HEK293 (cell line): ENCODE results near the gene MAP1B.
A peak's percentile ranks its signal among the peaks of the same experiment; 100 is the strongest.

ENCODE experiments used
- ELK4 ChIP-seq: IDR thresholded peaks from 2 replicates; pipeline ENCODE4 v1.6.1; 2011; ENCODE audit warnings: mild to moderate bottlenecking, low read depth, low read length, borderline replicate concordance
- GLIS1 ChIP-seq: fragments of 450-650 bp; formaldehyde crosslinking; IDR thresholded peaks from 2 replicates; pipeline ENCODE4 v1.5.1; 2016; ENCODE audit warnings: missing biosample characterization, missing genetic modification characterization
- IKZF3 ChIP-seq: fragments of 450-650 bp; IDR thresholded peaks from 2 replicates; pipeline ENCODE4 v1.5.0; 2018; ENCODE audit warnings: missing biosample characterization, mild to moderate bottlenecking, missing genetic modification characterization, moderate library complexity
- KLF8 ChIP-seq: fragments of 450-650 bp; formaldehyde crosslinking; IDR thresholded peaks from 2 replicates; pipeline ENCODE4 v1.5.1; 2016; ENCODE audit warnings: missing biosample characterization, missing genetic modification characterization
- OVOL3 ChIP-seq: fragments of 450-650 bp; formaldehyde crosslinking; IDR thresholded peaks from 2 replicates; pipeline ENCODE4 v1.5.1; 2016; ENCODE audit warnings: missing biosample characterization, missing genetic modification characterization
- PATZ1 ChIP-seq: fragments of 450-650 bp; formaldehyde crosslinking; IDR thresholded peaks from 2 replicates; pipeline ENCODE4 v1.5.1; 2016; ENCODE audit warnings: missing biosample characterization, missing genetic modification characterization
- PRDM10 ChIP-seq: fragments of 450-650 bp; formaldehyde crosslinking; IDR thresholded peaks from 2 replicates; pipeline ENCODE4 v1.5.1; 2016; ENCODE audit warnings: missing biosample characterization, missing genetic modification characterization
- REST ChIP-seq: fragments of 450-650 bp; formaldehyde crosslinking; IDR thresholded peaks from 2 replicates; pipeline ENCODE4 v1.5.1; 2016; ENCODE audit warnings: missing biosample characterization, missing genetic modification characterization
- SCRT2 ChIP-seq: fragments of 450-650 bp; formaldehyde crosslinking; IDR thresholded peaks from 2 replicates; pipeline ENCODE4 v1.5.1; 2016; ENCODE audit warnings: missing biosample characterization, missing genetic modification characterization
- TCF7L2 ChIP-seq: IDR thresholded peaks from 2 replicates; pipeline ENCODE4 v1.6.1; 2011; ENCODE audit warnings: low read depth, mild to moderate bottlenecking, inconsistent platforms, low read length, moderate library complexity, borderline replicate concordance
- WT1 ChIP-seq: fragments of 450-650 bp; formaldehyde crosslinking; IDR thresholded peaks from 2 replicates; pipeline ENCODE4 v1.5.1; 2016; ENCODE audit warnings: missing biosample characterization, missing genetic modification characterization
- YY2 ChIP-seq: fragments of 450-650 bp; formaldehyde crosslinking; IDR thresholded peaks from 2 replicates; pipeline ENCODE4 v1.5.1; 2016; ENCODE audit warnings: missing biosample characterization, missing genetic modification characterization
- ZFP69B ChIP-seq: fragments of 450-650 bp; formaldehyde crosslinking; IDR thresholded peaks from 2 replicates; pipeline ENCODE4 v1.5.1; 2016; ENCODE audit warnings: missing biosample characterization, missing genetic modification characterization
- ZNF112 ChIP-seq: fragments of 450-650 bp; formaldehyde crosslinking; IDR thresholded peaks from 2 replicates; pipeline ENCODE4 v1.5.0; 2017; ENCODE audit warnings: missing biosample characterization, missing genetic modification characterization
- ZNF184 ChIP-seq: fragments of 450-650 bp; IDR thresholded peaks from 2 replicates; pipeline ENCODE4 v1.5.1; 2018; ENCODE audit warnings: missing biosample characterization, mild to moderate bottlenecking, missing genetic modification characterization
- ZNF26 ChIP-seq: fragments of 450-650 bp; formaldehyde crosslinking; IDR thresholded peaks from 2 replicates; pipeline ENCODE4 v1.5.1; 2016; ENCODE audit warnings: missing biosample characterization, missing genetic modification characterization
- ZNF324 ChIP-seq: fragments of 450-650 bp; formaldehyde crosslinking; IDR thresholded peaks from 2 replicates; pipeline ENCODE4 v1.5.1; 2016; ENCODE audit warnings: missing biosample characterization, missing genetic modification characterization
- ZNF394 ChIP-seq: fragments of 450-650 bp; formaldehyde crosslinking; IDR thresholded peaks from 2 replicates; pipeline ENCODE4 v1.5.1; 2016; ENCODE audit warnings: missing biosample characterization, missing genetic modification characterization, mild to moderate bottlenecking, moderate library complexity, borderline replicate concordance
- ZNF473 ChIP-seq: fragments of 450-650 bp; formaldehyde crosslinking; IDR thresholded peaks from 2 replicates; pipeline ENCODE4 v1.5.1; 2017; ENCODE audit warnings: missing biosample characterization, missing genetic modification characterization
- ZNF488 ChIP-seq: fragments of 450-650 bp; formaldehyde crosslinking; IDR thresholded peaks from 2 replicates; pipeline ENCODE4 v1.5.1; 2016; ENCODE audit warnings: missing biosample characterization, missing genetic modification characterization
- ZNF560 ChIP-seq: fragments of 450-650 bp; formaldehyde crosslinking; IDR thresholded peaks from 2 replicates; pipeline ENCODE4 v1.5.1; 2017; ENCODE audit warnings: missing biosample characterization, missing genetic modification characterization, borderline replicate concordance
- ZNF580 ChIP-seq: fragments of 450-650 bp; formaldehyde crosslinking; IDR thresholded peaks from 2 replicates; pipeline ENCODE4 v1.5.1; 2016; ENCODE audit warnings: missing biosample characterization, missing genetic modification characterization
- ZNF600 ChIP-seq: fragments of 450-650 bp; formaldehyde crosslinking; IDR thresholded peaks from 2 replicates; pipeline ENCODE4 v1.5.1; 2016; ENCODE audit warnings: missing biosample characterization, missing genetic modification characterization
- ZNF654 ChIP-seq: fragments of 450-650 bp; formaldehyde crosslinking; IDR thresholded peaks from 2 replicates; pipeline ENCODE4 v1.5.1; 2016; ENCODE audit warnings: low read depth, missing biosample characterization, missing genetic modification characterization
- ZNF830 ChIP-seq: fragments of 450-650 bp; IDR thresholded peaks from 2 replicates; pipeline ENCODE4 v1.5.0; 2018; ENCODE audit warnings: missing biosample characterization, missing genetic modification characterization, low read depth, mild to moderate bottlenecking, moderate library complexity
- ZNF843 ChIP-seq: fragments of 450-650 bp; formaldehyde crosslinking; IDR thresholded peaks from 2 replicates; pipeline ENCODE4 v1.5.1; 2016; ENCODE audit warnings: missing biosample characterization, missing genetic modification characterization

Gene MAP1B

GRCh38 chr5:72246954-72247442 is 139.7 kb downstream of the MAP1B start (continued):
- TF ChIP-seq KLF8 (tag by site-specific recombination) (peak; percentile 87), ZNF26 (tag by site-specific recombination) (no peak), ZNF184 (tag by site-specific recombination) (peak; percentile 56; the same call in 1 of the 2 replicates), ZNF394 (tag by site-specific recombination) (no peak), REST (no peak), SCRT2 (no peak), TCF7L2 (peak; percentile 37; the same call in 1 of the 2 replicates), ZNF843 (tag by site-specific recombination) (peak; percentile 98), PATZ1 (tag by site-specific recombination) (peak; percentile 55; the same call in 1 of the 2 replicates), OVOL3 (tag by site-specific recombination) (peak; percentile 98), ZNF488 (tag by site-specific recombination) (no peak), ZNF112 (tag by site-specific recombination) (no peak), IKZF3 (tag by site-specific recombination) (peak; percentile 69), ZNF560 (tag by site-specific recombination) (no peak), ELK4 (no peak), ZNF654 (tag by site-specific recombination) (peak; percentile 15; the same call in 1 of the 2 replicates), PRDM10 (no peak), ZNF473 (tag by site-specific recombination) (no peak), ZFP69B (tag by site-specific recombination) (0 out of 2 replicates have a peak, but pooled peaks have one; percentile 32), WT1 (tag by site-specific recombination) (peak; percentile 98), ZNF580 (tag by site-specific recombination) (peak; percentile 72), ZNF830 (tag by site-specific recombination) (no peak), ZNF324 (no peak), ZNF600 (tag by site-specific recombination) (peak; percentile 78), GLIS1 (tag by site-specific recombination) (peak; percentile 85), YY2 (no peak)
